KBM-7 (cell line): ENCODE measurements around the gene ATP6V1E1.
"Not testable (repeated sequence)": the region's sequence is repeated elsewhere in the genome, so short reads cannot be mapped to it uniquely, and the experiment has no call there.

Source experiments
- DNase-seq: peaks from one replicate; pipeline ENCODE4 v3.0.0-alpha.2; 2015
- in situ Hi-C: fragments of 300-500 bp; cut with MboI; formaldehyde crosslinking; loops from 2 replicates; pipeline ENCODE4 v1.14.3; 2020; ENCODE audit warnings: low sequenced_read_pairs, low pct_unique_long_range_greater_than_20kb, mixed read lengths

ATP6V1E1 gene

DNA sequence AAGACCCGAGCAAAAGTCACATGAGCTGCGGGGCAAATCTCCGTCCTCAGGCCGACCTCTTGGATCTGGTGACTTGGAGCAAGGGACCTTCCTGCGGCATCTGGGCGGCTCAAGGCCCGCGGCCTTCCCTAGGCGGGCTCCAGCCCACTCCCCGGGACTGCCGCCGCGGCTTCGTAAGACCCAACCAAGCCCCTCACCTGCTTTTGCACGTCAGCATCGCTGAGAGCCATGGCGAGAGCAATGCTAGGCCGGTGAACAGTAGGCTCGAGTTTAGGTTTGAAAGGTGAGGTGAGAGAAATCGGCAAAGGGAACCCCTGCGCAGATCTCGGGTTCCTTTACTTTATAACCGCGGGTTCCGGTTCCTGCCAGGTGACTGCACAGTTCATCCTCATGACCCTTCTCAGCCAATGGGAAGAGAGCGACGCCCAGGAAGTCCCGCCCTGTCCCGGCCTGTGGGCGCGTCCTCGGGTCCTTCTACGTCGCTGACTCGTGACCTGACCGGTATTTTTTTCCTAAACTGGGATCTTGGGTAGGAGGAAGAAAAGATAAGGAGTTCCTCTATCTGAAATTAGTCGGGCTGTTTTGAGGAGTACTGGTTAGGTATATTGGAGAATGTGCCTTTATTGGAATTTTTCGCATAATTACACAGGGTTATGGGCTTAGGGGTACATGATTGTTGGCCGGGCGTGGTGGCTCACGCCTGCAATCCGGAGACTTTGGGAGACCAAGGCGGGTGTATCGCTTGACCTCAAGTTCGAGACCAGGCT, at the start of gene ATP6V1E1:
Gene ATP6V1E1, minus strand, starts transcription at position 344 of the 767 bp plus-strand sequence. Its CDS starts 114 bp downstream, at position 230.
- in situ Hi-C loops = no loop called here
- DNase-seq = peak; percentile 98

DNA sequence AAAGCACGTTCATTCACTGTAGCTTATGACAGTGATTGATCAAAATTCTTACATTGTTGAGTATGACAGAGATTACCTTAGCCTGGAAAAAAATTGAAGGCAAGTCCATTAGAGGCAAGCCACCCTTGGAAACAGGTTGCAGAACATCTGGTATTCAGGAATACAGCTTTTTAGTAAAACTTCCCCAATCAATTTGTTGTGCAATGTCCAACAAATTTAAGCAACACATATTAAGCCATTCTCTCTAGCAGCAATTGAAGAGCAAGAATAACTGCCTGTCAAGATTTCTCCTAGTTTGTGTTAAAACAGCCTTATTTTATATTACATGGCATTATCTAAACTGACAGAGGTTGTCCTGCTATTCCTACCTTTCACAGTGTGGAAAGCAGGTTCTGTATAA, 47.0 kb upstream of the ATP6V1E1 start:
- in situ Hi-C loops = no loop called here

DNA sequence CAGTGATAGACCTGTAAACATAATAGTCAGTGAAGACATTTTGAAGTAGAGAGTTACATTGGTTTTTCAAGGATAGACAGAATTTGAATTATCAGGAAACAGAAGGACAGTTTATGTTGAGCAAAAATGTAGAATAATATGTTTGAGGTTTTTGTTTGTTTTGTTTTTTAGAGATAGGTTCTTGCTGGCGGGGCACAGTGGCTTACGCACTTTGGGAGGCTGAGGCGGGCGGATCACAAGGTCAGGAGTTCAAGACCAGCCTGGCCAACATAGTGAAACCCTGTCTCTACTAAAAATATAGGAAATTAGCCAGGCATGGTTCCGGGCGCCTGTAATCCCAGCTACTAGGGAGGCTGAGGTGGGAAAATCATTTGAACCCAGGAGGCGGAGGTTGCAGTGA, 45.6 kb upstream of the ATP6V1E1 start:
- DNase-seq = no peak
- in situ Hi-C loops = no loop called here

More for the DNA sequence above, 47.0 kb upstream of the ATP6V1E1 start:
- no peak for DNase-seq

DNA sequence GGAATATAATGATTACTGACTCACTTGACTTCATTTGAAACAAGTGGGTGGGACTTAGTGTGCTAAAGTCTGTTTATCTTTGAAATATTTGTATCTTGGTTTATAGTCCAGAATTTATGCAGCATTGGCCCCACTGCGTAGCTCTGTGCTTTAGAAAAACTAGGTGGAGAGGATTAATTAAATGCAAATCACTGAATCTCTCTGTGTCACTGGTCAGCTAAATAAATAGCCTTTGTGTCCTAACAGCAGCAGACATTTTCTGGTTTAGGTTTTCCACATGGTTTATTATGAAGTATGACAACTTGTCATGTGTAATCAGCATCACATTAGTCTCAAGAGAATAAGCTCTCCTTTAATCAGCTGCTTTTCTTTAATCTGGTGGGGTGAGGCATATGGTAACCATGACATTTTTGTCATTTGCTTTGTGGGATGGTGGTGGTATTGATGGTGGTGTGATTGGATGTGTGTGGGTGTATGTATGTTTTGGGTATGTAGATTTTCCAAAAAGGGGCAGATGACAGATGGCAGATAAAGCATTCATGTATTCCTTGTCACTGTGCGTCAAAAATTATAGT, 44.0 kb upstream of the ATP6V1E1 start:
- no peak for DNase-seq
- in situ Hi-C loops = no loop called here

DNA sequence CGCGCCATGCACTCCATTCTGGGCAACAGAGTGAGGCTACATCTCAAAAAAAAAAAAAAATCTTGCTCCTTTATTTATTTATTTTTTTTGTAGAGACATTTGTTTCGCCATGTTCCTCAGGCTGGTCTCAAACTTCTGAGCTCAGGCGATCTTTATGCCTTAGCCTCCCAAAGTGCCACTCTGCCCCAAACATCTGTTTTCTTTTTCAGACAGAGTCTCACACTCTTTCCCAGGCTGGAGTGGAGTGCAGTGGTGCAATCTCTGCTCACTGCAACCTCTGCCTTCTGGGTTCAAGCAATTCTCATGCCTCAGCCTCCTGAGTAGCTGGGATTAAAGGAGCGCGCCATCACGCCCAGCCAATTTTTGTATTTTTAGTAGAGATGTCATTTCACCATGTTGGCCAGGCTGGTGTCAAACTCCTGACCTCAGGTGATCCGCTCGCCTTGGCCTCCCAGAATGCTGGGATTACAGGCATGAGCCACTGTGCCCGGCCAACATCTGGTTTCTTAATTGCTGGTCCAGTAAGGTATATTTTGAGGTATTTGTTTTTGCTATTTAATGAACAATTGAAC, 43.1 kb upstream of the ATP6V1E1 start:
- DNase-seq, in situ Hi-C loops: not testable (repeated sequence)

DNA sequence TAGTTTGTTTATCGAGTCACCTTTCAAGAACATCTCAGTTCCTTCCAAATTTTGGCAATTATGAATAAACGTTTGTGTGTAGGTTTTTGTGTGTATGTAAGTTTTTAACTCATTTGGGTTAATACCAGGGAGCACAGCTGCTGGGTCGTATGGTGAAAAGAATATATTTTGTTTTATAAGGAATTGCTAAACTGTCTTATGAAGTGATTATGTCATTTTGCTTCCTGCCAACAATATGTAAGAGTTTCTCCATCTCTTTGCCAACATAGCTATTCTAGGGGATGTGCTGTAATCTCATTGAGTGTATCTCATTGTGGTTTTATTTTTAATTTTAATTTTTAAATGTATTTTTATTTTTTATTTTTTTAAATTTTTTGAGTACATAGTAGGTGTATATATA, 37.3 kb upstream of the ATP6V1E1 start:
- in situ Hi-C loops = no loop called here
- DNase-seq = no peak

DNA sequence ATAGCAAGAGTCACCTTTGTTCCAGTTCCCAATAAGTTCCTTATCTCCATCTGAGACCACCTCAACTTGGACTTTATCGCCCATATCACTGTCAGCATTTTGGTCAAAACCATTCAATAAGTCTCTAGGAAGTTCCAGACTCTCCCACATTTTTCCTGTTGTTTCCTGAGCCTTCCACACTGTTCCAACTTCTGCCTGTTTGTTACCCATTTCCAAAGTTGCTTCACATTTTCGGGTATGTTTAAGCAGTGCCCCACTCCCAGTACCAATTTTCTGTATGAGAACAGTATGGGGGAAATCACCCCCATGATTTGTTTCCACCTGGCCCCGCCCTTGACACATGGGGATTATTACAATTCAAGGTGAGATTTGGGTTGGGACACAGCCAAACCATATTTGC, 36.7 kb upstream of the ATP6V1E1 start:
- no peak for DNase-seq
- in situ Hi-C loops = no loop called here

DNA sequence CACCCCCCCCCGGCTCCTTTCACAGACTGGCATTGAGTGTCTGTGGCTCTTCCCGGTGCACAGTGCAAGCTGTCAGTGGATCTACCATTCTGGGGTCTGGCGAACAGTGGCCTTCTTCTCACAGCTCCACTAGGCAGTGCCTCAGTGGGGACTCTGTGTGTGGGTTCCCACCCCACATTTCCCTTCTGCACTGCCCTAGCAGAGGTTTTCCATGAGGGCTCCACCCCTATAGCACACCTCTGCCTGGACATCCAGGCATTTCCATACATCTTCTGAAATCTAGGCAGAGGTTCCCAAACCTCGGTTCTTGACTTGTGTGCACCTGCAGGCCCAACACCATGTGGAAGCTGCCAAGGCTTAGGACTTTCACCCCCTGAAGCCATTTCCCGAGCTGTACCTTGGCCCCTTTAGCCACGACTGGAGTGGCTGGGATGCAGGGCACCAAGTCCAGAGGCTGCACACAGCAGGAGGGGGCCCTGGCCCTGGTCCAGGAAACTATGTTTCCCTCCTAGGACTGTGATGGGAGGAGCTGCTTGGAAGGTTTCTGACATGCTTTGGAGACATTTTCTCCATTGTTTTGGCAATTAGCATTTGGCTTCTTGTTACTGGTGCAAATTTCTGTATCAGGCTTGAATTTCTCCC, 36.0 kb upstream of the ATP6V1E1 start:
- in situ Hi-C loops = no loop called here
- no peak for DNase-seq

DNA sequence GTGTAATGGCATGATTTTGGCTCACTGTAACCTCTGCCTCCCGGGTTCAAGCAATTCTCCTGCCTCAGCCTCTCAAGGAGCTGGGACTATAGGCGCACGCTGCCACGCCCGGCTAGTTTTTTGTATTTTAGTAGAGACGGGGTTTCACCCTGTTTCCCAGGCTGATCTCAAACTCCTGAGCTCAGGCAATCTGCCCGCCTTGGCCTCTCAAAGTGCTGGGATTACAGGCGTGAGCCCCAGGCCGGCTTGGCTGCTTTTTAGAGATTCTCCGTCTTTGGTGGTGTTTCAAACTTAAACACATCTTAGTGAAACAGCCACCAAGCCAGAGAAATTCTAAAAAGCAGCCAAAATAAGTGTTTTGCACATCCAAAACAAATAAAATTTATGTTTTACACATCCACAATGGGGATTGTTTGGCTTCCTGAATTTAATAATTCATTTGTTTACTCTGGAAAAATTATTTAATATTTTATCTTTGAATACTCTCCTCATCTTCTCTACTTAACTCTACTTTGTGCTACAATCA, 28.4 kb upstream of the ATP6V1E1 start:
- DNase-seq = no peak

DNA sequence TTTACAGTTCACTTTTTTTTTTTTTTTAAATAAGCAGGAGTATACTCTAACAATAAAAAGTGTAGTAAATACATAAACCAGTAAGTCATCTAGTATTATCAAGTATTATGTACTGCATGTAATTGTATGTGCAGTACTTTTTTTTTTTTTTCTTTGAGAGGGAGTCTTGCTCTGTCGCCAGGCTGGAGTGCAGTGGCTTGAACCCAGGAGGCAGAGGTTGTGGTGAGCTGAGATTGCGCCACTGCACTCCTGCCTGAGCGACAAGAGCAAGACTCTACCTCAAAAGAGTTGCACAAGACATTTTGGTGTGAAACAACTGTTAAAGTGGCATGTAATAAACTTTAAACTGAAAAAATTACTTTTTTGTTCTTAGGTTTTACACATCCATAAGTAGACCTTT, 26.7 kb upstream of the ATP6V1E1 start:
- in situ Hi-C loops = no loop called here
- DNase-seq = no peak

More for the DNA sequence above, 28.4 kb upstream of the ATP6V1E1 start:
- in situ Hi-C loops = no loop called here

DNA sequence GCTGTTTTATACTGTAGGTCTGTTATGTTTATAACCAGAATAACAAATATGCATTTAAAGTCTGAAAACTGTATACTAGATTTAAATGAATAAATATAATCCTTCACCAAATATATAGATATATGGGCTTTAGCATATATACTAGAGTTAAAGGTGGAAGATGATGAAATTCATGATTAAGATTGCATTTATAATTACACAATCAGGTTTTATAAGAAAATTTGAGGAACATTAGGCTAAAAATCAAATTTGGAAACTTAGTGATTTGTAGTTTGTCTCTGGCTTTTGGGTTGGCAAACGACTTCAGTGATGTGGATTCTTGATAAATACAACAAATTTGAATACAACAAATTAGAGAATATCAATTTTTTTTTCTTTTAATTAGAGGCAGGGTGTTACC, 20.0 kb upstream of the ATP6V1E1 start:
- in situ Hi-C loops = no loop called here
- DNase-seq = no peak

DNA sequence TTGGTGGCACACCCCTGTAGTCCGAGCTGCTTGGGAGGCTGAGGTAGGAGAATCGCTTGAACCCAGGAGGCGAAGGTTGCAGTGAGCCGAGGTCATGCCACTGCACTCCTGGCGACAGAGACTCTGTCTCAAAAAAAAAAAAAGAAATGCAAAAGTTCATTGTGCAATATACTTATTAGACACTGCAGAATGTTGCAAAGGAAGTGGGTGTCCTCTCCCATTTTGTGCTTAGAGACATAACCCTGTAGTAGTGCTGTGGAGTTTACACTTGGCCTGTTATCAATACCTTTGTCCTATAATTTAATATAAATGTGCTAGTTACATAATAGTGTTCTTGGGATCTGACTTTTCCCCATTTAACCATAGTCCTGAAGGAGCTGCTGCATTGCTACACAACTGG, 19.4 kb upstream of the ATP6V1E1 start:
- no peak for DNase-seq
- in situ Hi-C loops = no loop called here

DNA sequence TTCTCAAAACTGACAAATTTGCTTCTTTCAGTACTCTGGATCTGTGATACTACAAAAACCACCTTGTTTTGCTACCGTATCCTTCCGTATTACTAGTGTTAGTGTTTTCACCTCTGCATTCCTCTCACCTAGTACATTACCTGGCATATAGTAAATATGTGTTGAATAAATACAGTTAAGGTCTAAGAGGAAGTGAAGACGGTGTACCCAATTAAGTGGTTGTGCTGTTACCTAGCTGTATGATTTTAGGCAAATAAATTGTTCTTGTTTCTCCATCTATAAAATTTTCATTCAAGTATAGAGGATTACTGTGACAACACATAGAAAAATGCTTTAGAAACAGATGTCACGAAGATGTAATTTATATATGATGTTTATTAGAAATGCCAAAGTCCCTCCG, 18.9 kb upstream of the ATP6V1E1 start:
- DNase-seq = no peak
- in situ Hi-C loops = no loop called here

DNA sequence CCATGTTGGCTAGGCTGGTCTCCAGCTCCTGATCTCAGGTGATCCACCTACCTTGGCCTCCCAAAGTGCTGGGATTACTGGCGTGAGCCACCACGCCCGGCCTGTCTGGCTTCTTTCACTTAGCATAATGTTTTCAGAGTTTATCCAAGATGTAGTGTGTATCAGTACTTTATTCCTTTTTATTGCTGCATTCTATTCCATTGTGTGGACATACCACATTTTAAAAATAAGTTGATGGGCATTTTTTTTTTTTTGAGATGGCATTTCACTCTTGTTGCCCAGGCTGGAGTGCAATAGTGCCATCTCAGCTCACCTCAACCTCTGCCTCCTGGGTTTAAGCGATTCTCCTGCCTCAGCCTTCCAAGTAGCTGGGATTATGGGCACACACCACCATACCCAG, 13.8 kb upstream of the ATP6V1E1 start:
- DNase-seq, in situ Hi-C loops: not testable (repeated sequence)

DNA sequence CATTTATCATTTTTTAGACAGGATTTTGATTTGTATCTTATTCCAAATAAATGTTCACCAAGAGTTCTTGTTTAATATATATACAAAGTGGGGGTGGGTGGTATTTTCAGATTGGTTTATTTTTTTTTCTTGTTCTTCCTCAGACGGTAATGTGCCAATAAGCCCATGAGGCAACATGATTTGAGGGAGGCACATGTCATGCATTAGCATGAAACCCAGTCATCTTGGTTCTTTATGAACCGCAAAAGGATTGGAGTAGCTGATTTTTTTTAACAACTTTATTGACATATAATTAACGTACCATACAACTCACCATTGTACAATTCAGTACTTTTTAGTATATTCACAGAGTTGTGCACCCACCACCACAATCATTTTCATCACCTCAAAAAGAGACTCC, 12.7 kb upstream of the ATP6V1E1 start:
- in situ Hi-C loops = no loop called here
- no peak for DNase-seq

DNA sequence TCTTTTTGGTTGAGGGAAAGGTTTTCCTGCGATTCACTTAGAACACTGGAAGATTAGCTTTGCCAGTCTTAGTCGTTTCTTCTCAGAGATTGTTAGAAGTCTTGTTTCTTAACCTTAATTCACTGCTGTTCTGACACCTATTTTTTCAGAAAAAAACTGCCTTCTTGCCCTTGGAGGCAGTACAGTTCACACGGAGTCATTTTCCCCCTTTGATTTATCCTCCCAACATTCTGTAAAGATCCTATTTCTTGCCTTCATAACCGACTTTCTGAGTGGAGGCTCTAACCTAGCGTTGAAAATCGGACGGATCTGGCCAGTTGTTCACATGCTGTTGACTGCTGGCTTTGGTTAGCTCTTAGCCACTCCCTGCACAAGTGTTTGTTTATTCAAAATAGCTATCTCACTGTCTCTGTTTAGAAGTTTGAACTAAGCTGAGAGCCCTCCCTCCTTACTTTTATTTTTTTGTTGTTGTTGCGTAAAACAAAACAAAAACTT, 10.7 kb upstream of the ATP6V1E1 start:
- in situ Hi-C loops = no loop called here
- DNase-seq = peak; percentile 41

DNA sequence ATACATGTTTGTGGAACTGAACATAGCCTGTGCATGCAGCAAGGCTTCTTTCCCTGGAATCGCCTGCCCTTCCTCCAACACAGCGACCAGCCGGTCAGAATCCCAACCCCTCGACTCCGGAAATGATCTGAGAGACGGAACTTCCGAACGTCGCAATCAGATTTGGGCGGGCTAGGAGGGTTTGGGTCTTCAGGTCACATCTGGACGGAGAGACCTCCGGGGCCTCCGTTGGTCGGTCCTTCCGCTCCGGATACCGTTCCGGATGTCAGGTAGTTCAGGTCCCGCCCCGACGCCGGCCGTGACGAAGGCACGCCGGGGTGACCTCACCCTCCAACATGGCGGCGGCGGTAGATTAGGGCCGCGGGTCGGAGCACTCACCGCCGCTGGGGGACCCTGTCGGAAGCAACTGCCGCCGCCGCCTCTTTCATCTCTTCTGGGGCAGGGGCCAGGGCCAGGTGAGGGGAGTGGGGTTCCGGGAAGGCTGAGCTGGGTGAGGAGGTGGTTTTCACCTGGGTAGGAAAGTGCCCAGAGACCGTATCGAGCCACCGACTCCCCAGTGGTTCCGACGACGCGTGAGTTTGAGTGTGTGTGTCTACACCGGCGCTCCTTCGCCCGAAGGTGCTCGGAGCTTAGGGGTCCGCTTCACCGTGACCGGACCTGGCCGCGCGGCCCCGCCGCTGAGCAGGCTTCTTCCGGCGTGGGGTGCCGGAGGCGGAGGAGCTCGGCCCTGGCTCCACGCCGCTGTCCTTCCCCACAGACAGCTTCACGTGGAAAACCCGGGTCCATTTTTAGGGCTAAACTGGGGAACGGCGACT, 10.1 kb upstream of the ATP6V1E1 start, which contains the start of gene BCL2L13:
Gene BCL2L13, plus strand, starts transcription at position 326 of the 815 bp plus-strand sequence. CDS start 16,955 bp downstream, outside the sequence.
- in situ Hi-C loops = no loop called here
- DNase-seq = peak; percentile 94

DNA sequence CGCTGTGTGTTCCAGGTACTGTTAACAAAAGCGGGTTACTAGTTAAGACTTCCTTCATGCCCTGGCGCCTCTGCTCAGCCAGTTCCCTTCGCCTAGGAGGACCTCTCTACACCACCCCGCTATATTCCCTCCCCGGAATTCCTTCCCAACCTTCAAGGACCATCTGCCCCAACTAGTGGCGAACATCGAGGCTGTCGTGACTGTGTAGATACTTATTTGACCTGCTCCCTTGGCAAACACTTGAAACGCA, 9.6 kb upstream of the ATP6V1E1 start:
- in situ Hi-C loops = no loop called here
- DNase-seq = no peak
